HG03342 (cell line): ENCODE results near the gene DDIT3.
"Not testable (repeated sequence)": the region's sequence is repeated elsewhere in the genome, so short reads cannot be mapped to it uniquely, and the experiment has no call there.

Experiments used
- ATAC-seq: cut with Tn5 transposase; IDR thresholded peaks from one replicate; pipeline ENCODE4 v1.9.1; 2021; ENCODE audit warnings: mild to moderate bottlenecking, moderate library complexity; ENCODE audit not compliant: unreplicated experiment

Gene DDIT3, protein sequence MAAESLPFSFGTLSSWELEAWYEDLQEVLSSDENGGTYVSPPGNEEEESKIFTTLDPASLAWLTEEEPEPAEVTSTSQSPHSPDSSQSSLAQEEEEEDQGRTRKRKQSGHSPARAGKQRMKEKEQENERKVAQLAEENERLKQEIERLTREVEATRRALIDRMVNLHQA

DNA sequence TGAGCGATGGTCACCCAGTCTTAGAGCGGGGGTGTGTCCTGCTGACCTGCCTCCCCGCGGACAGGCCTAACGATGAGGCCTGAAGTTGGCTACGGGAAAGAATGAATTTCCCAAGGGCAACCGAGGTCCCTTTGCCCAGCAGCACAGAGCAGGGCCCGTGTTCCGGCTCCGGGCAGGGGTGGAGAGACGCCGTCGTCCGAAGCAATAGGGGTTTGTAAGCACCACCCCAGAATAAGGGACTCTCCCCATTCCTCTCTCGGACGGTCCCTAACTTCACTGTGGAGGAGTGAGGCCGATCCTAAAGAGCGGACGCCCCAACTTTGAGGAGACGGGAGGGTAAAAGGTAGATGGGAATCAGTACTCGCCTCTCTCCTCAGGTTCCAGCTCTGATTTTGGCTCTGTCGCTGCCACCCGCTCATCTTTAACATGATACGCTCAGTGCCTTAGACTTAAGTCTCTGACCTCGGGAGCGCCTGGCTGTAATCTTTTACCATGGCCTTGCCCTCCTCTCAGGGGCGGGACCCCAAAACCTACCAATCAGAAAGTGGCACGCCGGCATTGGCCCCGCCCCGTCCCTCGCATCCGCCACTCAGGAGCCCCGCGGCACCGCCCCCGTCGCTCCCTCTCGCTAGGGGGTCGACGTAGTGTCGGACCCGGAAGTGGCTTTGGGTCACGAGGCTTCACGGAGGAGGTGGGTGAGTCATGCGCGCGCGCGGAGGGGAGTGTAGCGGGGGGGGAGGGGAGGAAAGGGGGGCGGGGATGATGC lies at the start of gene DDIT3:
DDIT3 (minus strand) TSS at position 462 of the 766 bp plus-strand sequence. CDS start 3,108 bp downstream, outside the sequence.
- peak; percentile 64 for ATAC-seq

DNA sequence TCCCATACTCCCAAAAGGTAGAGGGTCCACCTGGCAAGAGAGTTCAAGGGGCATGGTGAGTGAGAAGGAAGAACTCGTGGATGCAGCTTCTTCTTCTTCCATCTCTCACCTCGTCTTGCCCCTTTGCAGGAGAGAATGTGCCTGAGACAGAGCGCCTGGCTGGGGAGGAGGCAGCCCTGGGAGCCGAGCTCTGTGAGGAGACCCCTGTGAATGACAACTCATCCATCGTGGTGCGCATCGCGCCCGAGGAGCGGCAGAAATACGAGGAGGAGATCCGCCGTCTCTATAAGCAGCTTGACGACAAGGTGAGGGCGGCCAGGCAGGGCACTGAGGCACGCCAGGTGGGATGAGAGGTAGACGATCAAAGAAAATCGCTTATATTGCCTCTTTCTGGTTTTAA lies 49.5 kb upstream of the DDIT3 start:
- no peak for ATAC-seq

DNA sequence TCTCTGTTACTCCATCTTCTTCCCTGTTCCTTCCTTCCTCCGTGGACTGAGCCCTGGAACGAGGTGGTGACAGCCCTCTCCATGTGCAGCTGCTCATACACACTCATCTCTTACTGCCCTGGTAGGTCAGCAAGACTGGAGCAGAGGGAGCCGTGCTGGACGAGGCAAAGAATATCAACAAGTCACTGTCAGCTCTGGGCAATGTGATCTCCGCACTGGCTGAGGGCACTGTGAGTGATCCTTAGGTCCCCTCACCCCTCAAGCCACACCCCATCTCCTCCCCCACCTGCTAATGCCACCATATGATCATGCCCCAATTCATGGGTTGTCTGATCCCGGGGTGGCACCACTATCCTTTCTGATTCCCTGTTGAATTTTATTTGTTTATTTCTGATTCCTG lies 48.5 kb upstream of the DDIT3 start:
- no peak for ATAC-seq

DNA sequence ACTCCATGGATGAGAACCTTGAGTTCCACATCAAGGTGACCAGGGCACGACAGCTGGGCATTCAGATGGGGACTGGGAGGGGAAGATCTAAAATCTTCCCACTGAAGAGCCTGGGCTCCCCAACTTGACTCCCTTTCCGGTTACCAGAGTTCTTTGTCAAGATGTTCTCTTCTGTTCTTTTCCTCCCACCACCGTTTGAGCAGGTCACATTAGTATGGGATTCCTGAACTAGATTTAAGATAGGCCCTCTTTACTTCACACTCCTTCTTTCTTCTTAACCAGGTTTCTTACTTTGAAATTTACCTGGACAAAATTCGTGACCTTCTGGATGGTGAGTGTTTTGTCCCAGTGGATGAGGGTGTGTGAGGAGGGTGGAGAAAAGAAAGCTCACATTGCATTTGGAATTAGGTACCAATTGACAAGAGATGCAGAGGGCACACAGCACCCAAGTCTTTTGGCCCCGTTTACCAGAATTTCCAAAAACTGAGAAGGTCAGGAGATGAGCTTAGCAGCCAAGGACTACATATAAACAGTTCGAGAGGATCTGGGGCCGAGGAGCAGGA lies 43.9 kb upstream of the DDIT3 start:
- ATAC-seq = no peak

DNA sequence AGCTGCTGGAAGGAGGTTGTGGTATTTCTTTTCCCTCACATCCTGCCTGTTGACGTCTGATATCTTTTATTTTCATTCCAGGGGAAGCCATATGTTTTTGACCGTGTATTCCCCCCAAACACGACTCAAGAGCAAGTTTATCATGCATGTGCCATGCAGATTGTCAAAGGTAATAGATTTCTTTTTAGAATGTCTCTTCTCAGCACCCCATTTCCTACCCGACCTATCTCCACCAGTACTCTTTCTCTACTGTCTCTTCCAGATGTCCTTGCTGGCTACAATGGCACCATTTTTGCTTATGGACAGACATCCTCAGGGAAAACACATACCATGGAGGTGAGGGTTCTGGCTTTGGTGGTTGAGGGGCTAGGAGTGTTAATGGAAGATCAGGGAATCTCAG lies 43.0 kb upstream of the DDIT3 start:
- ATAC-seq = no peak

DNA sequence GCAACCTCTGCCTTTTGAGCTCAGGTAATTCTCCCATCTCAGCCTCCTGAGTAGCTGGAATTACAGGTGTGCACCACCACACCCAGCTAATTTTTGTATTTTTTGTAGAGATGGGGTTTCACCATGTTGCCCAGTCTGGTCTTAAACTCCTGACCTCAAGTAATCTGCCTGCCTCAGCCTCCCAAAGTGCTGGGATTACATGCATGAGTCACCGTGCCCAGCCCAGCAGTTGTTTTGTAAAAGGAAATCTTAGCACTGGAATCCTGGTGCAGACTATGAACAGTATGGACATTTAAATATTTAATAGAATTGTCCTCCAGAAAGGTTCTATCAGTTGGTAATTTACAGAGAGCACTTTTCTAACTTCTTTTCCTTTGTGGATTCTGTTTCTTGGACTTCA lies 40.8 kb upstream of the DDIT3 start:
- ATAC-seq = not testable (repeated sequence)

DNA sequence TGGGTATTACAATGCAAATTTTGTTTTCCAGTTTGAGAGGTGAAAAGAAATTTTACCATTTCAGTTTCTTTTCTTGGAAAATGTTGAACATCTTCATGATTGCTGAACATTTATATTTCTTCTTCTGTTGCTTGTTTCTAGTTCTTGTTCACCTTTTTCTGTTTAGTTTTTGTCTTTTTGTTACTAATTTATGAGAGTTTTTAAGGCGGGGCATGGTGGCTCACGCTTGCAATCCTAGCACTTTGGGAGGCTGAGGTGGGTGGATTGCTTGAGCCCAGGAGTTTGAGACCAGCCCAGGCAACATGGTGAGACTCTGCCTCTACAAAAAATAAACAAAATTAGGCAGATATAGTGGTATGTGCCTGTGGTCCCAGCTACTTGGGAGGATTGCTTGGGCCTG lies 40.2 kb upstream of the DDIT3 start:
- ATAC-seq = no peak

DNA sequence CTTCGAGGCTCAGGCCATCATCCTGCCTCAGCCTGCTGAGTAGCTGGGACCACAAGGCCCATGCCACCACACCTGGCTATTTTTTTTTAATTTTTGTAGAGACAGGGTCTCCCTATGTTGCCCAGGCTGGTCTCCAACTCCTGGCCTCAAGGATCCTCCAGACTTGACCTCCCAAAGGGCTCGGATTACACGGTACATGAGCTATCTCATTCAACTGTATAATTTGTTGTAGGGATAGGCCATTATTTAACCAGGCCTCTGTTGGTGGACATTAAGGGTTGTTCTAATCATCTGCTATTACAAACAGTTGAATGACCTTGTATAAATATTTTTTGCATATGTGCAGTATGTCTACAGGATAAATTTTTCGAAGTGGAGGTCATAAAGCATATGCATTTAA lies 38.5 kb upstream of the DDIT3 start:
- ATAC-seq = no peak

DNA sequence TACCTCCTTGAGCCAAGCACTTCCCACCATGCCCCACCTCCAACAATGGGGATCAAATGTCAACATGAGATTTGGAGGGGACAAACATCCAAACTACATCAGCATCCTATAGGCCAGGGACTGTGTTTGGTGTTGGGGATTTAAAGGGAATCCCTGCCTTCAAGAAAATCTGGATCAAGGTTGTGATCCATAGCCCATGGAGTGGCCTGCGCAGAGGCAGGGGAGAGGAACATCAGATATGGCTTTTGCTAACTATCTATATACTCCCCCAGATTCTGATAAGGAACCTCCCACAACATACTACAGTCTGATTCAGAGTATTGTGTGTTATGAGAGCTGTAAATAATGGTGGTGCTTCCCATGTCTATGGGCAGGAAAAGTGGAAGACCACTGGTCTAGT lies 34.6 kb upstream of the DDIT3 start:
- ATAC-seq = no peak

DNA sequence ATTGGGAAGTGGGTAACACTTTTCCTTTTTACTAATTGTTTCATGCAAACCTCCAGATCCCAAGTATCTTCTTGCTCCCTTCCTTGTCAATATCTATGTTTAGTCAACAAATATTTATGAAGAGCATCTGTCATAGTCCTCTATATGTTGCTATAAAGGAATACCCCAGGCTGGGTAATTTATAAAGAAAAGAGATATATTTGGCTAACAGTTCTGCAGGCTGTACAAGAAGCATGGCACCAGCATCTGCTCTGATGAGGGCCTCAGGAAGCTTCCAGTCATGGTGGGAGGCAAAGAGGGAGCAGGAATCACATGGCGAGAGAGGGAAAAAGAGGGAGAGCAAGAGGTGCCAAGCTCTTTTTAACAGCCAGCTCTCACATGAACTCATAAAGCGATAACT lies 34.1 kb upstream of the DDIT3 start:
- no peak for ATAC-seq

DNA sequence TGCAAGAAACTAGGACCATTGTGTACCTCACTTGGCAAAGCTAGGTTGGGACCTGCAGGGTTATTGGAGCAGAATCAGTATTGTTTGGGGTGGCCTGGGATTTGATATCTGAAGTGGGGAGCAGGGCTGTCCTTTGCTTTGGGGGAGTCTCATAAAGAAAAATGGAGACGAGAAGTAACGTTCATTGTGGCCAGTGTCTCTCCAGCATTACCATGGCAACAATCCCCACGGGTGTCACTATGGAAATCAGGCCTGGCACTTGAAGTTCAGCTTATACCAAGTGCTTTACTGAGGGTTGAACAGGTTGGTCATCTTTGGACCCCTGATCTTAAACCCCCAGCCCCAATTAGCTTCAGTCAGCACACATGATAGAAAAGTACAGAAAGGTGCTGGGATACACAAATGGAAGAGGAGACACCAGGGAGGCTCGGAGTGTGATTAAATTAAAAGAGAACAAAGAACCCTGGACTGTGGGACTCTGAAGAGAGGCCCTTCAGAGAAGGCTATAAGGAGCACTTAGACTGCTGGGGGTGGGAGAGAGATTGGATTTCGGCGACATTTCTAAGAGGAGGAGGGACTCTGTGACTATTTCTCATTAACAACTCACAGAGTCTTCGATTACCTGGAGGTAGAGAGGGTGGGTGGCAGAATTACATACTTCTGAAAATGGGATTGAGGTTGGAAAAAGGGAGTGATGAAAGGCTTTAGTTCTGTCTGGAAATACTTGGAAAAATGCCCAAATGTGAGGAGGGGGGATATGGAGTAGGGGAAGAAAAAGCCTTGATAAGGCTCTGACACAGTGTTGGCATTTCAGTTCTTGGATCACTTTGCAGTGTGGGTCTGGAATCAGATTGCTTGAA lies 33.3 kb upstream of the DDIT3 start:
- ATAC-seq = no peak

DNA sequence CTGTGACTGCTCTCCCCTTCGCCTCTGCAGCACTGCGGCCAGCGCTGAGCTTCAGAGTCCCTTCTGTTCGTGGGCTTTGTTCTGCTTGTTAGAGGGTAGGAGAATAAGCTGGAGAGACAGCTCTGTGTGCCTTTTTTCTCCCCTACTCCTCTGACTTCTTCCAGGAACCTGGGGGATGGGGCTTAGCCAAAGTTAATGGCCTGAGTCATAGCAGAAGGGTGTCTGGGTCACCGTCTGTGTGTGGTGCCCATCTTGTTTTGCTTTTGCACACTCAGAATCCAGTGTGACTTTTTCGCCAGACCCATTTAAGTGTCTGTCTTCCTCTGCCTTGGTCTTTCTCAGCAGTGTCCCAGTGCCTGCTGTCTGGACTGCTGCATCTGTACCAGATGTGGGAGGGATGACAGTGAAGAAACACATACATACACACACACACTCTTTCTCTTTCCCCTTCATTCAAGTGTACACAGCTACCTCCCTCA lies 32.6 kb upstream of the DDIT3 start:
- no peak for ATAC-seq

DNA sequence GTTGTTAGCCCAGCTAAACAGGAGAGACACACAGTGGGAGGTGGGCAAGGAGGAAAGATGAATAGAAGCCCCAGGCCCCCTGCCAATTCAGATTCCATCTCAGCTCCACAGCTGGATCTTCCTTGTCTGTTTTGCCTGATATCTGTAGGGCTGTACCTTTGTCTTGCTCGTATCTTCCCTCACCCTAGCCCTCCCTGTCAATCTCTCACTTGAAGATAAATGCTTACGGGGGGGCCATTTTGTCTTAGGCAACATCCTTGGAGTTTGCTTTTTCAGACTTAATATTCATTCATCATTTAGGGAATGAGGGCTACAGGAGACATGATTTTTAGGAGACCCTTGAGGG lies 32.0 kb upstream of the DDIT3 start:
- ATAC-seq = no peak

DNA sequence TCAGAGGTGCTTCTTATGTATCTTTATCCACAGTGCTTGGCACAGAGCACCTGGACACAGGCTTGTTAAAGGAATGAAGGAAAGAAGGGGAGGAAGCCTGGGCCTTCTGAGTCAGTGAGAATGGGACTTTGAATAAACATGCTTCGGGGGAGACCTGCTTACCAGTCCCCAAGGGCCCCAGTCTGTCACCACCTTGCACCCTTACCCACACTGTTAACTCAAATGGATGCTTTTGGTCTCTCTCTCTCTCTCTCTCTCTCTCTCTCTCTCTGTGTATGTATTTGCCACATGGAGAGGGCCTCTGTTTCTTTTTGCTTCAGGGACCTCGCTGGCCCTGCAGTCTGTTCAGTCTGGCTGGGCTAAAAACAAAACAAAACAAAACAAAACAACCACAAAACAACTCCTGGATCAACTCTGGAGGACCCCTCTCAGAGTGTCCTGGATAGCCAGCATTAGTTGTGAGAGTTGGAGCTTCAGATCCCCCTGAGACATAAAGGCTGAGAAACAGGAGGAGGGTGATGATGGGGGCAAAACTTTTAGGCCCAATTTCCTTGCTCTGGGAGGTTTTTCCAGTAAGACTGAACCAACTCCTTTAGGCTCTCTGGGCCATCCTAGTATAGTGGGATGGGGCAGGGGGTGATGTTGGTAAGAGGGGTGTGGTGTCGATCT lies 31.5 kb upstream of the DDIT3 start:
- ATAC-seq = no peak

DNA sequence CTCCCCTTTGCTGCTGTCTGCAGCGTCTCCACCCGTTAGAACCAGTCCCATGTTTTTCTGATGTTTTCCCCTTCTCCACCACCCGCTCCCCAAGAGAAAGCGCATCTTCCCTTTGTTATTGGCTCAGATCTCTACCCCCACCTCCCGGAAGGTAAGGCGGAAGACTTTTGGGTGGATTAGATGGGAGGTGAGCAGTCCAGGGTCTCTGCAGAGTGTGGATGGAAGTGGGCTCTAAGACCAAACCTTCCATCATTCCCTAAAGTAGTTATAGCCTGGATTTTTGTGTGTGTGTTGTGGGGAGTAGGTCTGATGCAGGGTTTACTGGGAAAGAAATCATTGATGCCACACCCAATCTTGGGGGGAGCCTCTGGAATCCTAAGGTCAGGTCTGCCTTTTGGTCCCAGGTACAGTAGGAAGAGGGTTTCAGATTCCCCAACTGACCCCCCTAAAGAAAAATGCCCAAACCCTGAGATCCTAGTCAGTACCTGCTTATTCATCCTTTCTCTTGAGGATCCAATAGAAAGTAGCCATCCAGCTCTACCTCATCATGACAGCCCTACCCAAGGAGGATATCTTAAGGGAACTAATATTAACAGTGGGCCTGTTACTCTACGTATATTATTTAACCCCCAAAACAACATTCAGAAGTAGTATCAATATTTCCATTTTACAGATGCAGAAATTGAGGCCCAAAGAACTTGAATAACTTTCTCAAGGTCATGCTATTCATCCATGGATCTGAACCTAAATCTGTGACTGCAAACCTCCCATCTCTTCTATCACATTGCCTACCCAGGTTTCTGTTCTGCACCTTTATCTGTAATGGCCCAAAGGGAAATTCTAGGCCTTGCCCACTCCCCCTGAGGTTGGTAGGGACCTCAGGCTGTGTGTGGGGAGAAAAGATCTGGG lies 30.6 kb upstream of the DDIT3 start:
- no peak for ATAC-seq

DNA sequence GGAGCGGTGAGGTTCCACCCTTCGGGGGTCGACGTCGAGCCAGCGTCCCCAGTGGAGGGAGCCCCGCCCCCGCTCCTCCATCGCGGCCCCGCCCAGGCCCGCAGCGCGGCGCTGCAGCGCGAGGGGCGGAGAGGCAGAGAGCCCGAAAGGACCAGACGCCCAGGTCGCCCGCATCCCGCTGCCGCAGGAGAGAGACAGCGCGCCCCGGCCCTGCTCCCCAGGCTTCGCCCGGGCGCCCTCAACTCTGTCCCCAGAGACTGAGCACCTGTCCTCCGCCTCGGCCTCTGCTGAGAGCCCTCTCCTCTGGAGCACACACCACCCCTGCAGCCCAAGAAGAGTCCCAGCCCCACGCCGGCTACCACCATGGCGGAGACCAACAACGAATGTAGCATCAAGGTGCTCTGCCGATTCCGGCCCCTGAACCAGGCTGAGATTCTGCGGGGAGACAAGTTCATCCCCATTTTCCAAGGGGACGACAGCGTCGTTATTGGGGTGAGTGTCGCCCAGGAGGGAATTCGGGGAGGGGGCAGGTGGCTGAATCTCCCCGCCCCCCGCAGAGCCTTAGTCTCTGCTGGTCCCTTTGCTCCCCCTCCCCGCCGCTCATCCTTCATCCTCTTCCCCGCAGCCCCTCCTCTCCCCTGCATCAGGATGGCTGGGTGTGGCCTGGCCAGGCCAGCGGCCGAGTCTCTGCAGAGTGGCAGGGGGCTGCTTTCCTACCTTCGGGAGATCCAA lies 29.8 kb upstream of the DDIT3 start, which contains the start of gene KIF5A:
KIF5A (plus strand) TSS at position 136 of the 732 bp plus-strand sequence; CDS start at position 364, 228 bp downstream.
- peak; percentile 31 for ATAC-seq

DNA sequence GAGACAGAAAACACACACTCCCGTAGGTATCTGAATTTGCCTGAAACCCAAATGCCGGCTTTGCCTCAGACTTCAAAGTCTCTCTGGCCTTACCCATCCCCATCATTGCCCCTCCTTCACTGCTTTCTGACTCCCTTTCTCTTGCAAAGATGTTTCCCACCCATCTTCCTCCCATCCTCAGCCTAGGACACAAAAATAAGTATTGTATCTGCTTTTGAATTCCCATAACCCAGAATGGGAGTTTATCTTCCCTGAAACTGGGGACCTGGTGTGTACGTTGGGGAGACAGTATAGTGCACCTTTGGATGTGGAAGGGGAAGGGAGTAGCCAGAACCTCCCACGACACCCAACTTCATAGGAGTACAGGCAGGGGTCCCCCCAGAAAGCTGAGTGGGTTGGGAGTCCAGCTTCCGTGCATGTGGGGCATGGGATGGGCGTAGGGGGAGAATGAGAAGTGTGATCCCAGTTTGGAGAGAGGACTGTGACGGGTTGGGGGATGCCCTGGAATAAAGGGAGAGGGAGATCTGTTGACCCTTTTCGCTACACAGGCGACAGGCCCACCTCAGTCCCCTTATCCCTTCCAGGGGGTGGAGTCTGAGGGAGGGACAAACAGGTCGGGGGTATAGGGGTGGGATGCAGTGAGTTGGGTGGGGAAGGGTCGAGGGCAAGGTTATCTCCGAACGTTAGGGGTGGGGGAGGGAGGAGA lies 29.0 kb upstream of the DDIT3 start:
- no peak for ATAC-seq

DNA sequence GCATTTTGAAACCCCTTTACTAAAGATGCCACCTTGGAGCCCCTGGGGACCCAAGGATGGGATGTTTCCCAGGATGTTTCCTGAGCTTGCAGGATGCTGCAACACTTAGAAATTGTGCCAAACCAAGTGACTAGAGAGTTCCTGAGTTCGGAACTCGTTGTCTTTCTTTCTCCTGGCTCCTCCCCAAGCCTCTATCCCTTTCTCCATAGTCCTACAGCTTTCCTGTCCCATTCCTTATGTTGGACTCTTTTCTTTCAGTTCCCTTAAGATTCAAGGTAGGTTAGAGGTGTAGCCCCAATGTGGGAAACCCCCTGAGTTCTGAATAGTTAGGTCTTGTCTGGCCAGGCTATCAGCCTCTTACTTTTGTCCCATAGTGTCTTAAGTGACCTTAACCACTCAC lies 28.2 kb upstream of the DDIT3 start:
- no peak for ATAC-seq

DNA sequence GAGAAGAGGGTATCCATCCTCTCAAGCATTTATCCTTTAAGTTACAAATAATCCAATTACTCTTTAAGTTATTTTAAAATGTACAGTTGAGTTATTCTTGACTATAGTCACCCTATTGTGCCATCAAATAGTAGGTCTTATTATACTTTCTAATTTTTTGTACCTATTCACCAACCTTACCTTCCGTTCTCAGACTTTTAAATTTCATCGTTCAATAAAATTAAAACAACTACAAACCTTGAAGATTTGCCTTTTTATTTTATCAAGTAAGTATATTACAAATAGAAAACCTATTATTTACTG lies 27.6 kb upstream of the DDIT3 start:
- no peak for ATAC-seq
